GM21576 (cell line): Measurements from ENCODE around the gene SLC25A47.
"Not testable (repeated sequence)": the region's sequence is repeated elsewhere in the genome, so short reads cannot be mapped to it uniquely, and the experiment has no call there.

ENCODE experiments used
- ATAC-seq: cut with Tn5 transposase; IDR thresholded peaks from one replicate; pipeline ENCODE4 v1.9.1; 2021; ENCODE audit warnings: mild to moderate bottlenecking, moderate library complexity; ENCODE audit not compliant: unreplicated experiment

The SLC25A47 gene

GRCh38 chr14:100304825-100305323 lies 18.3 kb upstream of the SLC25A47 start:
- no peak for ATAC-seq

DNA sequence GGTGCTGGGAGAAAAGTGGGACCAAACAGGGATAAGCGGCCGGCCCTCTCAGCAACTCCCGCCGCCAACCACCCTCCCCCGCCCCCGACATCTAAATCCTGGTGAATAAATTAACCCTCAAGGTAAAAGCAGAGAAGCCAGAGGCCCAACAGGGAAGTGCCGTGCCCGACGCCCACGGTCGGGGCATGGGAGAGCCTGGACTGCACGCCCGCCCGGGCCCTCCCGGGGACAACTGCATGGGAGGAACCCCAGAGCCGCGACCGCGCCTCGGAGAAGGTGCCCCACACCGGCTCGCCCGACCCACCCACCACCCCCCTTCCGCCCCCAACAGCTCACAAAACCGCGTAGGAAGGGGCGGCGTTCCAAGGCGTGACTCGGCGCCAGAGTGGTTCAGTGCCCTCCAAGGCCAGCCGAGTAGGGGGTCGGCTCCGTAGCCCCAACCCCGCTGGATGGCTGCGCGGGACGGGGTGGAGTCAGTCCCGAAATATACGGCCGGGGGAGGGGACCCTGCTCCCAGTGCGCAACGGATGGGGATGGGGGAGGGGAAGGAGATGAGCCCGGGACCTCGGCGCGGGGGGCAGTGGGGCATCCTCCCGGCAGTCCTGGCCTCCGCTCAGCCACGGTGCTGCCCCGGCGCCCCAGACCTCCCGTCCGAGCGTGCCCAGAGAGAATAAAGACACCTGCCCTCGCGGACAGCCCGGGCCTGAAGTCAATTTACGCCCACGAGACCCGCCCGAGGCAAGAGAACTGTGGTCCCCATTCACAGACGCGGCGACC lies 17.6 kb upstream of the SLC25A47 start:
- no peak for ATAC-seq

GRCh38 chr14:100306101-100306997 lies 16.8 kb upstream of the SLC25A47 start, which contains the start of gene SLC25A29:
Gene SLC25A29, minus strand, starts transcription at chr14:100306444. Its CDS starts 212 bp downstream, at chr14:100306232.
- peak; percentile 84 for ATAC-seq

GRCh38 chr14:100306998-100307765 lies 16.0 kb upstream of the SLC25A47 start:
- ATAC-seq, result peak; percentile 12

GRCh38 chr14:100307766-100308426 lies 15.2 kb upstream of the SLC25A47 start:
- no peak for ATAC-seq

- not testable (repeated sequence) for ATAC-seq
Measured at GRCh38 chr14:100308427-100308792, 14.7 kb upstream of the SLC25A47 start.

- ATAC-seq, result no peak
Measured at GRCh38 chr14:100309028-100309737, 14.0 kb upstream of the SLC25A47 start.

DNA sequence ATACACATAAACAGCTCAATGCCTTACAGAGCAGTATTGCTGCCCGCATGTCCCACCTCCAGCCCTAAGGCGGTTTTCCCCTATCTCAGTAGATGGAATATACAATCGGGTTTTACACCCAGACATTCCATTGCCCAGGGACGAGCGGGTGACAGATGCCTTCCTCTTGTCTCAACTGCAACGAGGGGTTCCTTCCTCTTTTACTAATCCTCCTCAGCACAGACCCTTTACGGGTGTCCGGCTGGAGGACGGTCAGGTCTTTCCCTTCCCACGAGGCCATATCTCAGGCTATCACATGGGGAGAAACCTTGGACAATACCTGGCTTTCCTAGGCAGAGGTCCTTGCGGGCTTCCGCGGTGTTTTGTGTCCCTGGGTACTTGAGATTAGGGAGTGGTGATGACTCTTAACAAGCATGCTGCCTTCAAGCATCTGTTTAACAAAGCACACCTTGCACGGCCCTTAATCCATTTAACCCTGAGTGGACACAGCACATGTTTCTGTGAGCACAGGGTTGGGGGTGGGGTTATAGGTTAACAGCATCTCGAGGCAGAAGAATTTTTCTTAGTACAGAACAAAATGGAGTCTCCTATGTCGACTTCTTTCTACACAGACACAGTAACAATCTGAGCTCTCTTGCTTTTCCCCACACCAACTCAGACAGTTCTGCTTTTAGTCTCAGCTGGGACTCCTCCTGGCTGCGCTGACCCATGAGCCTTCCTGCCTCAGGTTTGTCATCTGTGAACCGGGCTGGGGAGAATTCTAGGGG lies 10.8 kb upstream of the SLC25A47 start:
- ATAC-seq, result not testable (repeated sequence)

GRCh38 chr14:100312877-100313400 lies 10.2 kb upstream of the SLC25A47 start:
- ATAC-seq, result no peak

- ATAC-seq, result no peak
Measured at GRCh38 chr14:100313464-100314230, 9.5 kb upstream of the SLC25A47 start.

GRCh38 chr14:100314724-100315123 lies 8.4 kb upstream of the SLC25A47 start:
- no peak for ATAC-seq

DNA sequence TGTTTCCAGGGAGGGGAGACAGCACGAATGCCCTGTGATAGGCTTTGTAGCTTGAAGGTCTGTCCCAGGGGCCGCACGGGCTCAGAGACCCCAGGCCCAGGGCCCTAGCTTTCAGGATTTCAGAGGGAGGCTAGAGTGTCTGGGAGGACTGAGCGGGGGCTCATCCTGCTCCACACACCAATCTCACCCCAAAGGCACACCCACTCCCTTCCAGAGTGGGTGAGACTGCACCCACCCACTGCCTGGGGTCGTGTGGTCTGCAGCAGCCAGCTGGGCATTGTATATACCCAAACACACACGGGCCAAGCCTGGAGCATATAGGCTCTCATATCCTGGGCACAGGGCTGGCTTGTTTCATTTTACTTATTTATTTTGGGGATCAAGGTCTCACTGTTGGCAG lies 5.8 kb upstream of the SLC25A47 start:
- ATAC-seq, result no peak

DNA sequence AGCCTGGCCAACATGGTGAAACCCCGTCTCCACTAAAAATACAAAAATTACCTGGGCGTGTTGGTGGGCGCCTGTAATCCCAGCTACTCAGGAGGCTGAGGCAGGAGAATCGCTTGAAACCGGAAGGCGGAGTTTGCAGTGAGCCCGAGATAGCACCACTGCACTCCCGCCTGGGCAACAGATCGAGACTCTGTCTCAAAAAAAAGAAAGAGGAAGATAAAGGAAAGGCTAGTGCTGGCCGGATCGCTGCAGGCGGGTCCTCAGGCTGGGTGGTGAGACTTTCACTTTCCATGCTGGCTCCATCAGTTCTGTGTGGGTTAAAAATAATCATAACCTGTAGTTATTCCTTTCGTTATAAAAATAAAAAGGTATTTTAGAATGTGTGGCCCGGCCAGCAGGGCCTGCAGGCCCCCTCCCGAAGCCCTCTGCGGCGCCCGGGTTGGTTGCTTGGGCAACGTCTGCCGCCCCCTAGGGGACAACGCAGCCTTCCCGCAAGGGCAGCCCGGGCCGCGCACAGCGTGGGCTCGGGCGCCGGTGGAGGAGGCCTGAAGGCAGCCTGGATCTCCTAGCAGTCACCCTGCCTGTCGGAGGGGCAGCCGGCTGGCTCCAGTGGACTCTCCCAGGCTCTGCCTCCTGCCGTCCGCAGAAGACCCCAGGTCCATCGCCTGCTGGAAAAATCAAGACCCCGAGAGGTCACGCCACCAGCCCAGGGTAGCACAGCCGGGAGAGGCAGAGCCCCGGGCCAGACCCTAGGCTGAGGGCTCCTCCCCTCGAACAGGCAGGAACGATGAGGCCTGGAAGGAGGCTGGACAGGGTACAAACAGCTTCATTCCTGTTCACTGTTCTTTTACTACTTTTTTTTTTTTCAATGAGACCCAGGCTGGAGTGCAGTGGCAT lies 5.0 kb upstream of the SLC25A47 start:
- peak; percentile 76 for ATAC-seq

DNA sequence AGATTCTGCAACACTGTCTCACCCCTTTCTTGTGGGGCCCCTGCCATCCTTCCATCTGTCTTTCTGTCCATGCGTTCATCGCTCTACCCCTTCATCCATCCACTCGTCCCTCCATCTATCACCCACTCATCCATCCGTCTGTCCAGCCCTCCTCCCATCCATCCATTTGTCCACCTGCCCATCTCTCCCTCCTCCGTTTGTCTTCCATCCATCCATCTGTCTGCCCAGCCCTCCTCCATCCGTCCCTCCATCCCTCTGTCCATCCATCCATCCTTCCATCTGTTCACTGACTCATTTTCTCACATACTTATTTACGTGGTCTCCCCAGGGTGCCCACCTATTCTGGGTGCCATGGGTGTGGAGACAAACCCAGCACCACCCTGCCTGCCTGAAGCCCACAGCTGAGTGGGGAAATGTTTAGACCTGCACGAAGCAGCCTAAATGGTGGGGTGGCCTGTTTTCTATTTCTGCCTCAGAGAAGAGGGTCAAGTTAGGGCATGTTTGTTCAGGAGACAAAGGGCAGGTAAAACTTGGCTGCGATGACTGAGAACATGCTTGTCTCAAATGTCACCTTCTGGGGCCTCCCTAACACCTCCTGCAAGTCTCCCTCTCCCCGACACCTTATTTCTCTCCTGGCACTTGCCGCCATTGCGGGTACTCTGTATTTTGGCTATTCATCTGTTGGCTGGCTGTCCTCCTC lies 2.8 kb upstream of the SLC25A47 start:
- no peak for ATAC-seq

DNA sequence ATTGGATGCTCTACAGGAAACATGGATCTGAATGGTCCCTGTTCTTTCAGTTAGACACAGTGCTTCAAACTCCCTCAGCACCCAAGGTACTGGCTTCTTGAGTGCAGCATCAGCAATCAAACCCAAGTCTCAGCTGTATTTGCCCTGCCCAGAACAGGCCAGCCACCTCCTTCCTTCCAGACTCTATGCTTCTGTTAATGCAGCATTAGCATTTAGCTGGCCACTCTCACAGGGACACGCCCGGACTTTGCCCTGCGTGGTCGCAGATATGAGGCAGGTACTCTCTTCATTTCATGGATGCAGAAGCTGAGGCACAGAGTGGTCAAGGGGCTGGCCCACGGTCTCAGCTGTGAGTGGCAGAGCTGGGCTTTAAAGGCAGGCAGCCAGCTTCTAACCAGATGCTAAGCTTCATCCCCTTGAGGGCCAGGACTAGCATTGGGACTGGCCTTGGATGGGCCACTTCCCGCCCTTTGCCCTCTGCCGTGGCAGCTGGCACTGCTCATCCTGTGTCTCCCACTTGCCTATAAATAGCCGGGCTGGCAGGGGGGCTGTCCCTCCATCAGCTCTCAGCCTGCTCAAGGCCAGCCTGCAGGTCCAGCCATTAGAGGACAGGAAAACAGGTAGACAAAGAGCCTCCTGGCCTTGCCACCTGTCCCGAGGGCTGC lies 1.5 kb upstream of the SLC25A47 start:
- ATAC-seq, result no peak
